ENCODE data around the gene ZNF396.

DNA sequence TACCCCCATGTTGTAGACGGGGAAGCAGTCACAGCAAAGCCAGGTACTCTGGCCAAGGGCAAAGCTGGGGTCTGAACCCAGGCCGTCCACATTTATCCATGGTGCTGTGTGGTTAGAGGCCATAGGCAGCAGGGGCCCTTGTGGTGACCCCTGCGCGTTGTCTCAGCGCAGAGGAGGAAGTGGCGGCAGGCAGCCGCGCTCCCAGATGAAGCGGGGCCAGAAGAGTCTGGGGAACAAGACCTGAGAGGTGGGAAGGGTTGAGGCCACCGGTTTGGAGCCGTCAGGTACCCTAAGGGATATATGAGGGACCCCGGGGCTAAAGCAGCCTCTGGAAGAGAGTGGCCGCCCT lies 770 bp downstream of the ZNF396 start:
- TF ChIP-seq POLR2AphosphoS5 (IDR thresholded peaks at IDR 0.05; ENCODE audit: low read depth) (0 out of 2 replicates have a peak, but pooled peaks have one; percentile 3), EZH2 (IDR thresholded peaks at IDR 0.05; ENCODE audit: low read depth, unreplicated experiment) (no peak), EZH2phosphoT487 (IDR thresholded peaks at IDR 0.05; ENCODE audit: unreplicated experiment) (no peak), CREB1 (CRISPR knock-in tag; IDR thresholded peaks at IDR 0.05; ENCODE audit: low read depth) (no peak)
- TF ChIP-seq, protein P1, sequence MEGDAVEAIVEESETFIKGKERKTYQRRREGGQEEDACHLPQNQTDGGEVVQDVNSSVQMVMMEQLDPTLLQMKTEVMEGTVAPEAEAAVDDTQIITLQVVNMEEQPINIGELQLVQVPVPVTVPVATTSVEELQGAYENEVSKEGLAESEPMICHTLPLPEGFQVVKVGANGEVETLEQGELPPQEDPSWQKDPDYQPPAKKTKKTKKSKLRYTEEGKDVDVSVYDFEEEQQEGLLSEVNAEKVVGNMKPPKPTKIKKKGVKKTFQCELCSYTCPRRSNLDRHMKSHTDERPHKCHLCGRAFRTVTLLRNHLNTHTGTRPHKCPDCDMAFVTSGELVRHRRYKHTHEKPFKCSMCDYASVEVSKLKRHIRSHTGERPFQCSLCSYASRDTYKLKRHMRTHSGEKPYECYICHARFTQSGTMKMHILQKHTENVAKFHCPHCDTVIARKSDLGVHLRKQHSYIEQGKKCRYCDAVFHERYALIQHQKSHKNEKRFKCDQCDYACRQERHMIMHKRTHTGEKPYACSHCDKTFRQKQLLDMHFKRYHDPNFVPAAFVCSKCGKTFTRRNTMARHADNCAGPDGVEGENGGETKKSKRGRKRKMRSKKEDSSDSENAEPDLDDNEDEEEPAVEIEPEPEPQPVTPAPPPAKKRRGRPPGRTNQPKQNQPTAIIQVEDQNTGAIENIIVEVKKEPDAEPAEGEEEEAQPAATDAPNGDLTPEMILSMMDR (conservative IDR thresholded peaks at IDR 0.05; ENCODE audit: low read depth in 2 of 2), result no peak
- TF ChIP-seq, protein P2, sequence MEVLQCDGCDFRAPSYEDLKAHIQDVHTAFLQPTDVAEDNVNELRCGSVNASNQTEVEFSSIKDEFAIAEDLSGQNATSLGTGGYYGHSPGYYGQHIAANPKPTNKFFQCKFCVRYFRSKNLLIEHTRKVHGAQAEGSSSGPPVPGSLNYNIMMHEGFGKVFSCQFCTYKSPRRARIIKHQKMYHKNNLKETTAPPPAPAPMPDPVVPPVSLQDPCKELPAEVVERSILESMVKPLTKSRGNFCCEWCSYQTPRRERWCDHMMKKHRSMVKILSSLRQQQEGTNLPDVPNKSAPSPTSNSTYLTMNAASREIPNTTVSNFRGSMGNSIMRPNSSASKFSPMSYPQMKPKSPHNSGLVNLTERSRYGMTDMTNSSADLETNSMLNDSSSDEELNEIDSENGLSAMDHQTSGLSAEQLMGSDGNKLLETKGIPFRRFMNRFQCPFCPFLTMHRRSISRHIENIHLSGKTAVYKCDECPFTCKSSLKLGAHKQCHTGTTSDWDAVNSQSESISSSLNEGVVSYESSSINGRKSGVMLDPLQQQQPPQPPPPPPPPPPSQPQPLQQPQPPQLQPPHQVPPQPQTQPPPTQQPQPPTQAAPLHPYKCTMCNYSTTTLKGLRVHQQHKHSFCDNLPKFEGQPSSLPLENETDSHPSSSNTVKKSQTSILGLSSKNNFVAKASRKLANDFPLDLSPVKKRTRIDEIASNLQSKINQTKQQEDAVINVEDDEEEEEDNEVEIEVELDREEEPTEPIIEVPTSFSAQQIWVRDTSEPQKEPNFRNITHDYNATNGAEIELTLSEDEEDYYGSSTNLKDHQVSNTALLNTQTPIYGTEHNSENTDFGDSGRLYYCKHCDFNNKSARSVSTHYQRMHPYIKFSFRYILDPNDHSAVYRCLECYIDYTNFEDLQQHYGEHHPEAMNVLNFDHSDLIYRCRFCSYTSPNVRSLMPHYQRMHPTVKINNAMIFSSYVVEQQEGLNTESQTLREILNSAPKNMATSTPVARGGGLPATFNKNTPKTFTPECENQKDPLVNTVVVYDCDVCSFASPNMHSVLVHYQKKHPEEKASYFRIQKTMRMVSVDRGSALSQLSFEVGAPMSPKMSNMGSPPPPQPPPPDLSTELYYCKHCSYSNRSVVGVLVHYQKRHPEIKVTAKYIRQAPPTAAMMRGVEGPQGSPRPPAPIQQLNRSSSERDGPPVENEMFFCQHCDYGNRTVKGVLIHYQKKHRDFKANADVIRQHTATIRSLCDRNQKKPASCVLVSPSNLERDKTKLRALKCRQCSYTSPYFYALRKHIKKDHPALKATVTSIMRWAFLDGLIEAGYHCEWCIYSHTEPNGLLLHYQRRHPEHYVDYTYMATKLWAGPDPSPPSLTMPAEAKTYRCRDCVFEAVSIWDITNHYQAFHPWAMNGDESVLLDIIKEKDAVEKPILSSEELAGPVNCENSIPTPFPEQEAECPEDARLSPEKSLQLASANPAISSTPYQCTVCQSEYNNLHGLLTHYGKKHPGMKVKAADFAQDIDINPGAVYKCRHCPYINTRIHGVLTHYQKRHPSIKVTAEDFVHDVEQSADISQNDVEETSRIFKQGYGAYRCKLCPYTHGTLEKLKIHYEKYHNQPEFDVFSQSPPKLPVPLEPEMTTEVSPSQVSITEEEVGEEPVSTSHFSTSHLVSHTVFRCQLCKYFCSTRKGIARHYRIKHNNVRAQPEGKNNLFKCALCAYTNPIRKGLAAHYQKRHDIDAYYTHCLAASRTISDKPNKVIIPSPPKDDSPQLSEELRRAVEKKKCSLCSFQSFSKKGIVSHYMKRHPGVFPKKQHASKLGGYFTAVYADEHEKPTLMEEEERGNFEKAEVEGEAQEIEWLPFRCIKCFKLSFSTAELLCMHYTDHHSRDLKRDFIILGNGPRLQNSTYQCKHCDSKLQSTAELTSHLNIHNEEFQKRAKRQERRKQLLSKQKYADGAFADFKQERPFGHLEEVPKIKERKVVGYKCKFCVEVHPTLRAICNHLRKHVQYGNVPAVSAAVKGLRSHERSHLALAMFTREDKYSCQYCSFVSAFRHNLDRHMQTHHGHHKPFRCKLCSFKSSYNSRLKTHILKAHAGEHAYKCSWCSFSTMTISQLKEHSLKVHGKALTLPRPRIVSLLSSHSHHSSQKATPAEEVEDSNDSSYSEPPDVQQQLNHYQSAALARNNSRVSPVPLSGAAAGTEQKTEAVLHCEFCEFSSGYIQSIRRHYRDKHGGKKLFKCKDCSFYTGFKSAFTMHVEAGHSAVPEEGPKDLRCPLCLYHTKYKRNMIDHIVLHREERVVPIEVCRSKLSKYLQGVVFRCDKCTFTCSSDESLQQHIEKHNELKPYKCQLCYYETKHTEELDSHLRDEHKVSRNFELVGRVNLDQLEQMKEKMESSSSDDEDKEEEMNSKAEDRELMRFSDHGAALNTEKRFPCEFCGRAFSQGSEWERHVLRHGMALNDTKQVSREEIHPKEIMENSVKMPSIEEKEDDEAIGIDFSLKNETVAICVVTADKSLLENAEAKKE (CRISPR knock-in tag; IDR thresholded peaks at IDR 0.05), result no peak
- TF ChIP-seq, protein P3, sequence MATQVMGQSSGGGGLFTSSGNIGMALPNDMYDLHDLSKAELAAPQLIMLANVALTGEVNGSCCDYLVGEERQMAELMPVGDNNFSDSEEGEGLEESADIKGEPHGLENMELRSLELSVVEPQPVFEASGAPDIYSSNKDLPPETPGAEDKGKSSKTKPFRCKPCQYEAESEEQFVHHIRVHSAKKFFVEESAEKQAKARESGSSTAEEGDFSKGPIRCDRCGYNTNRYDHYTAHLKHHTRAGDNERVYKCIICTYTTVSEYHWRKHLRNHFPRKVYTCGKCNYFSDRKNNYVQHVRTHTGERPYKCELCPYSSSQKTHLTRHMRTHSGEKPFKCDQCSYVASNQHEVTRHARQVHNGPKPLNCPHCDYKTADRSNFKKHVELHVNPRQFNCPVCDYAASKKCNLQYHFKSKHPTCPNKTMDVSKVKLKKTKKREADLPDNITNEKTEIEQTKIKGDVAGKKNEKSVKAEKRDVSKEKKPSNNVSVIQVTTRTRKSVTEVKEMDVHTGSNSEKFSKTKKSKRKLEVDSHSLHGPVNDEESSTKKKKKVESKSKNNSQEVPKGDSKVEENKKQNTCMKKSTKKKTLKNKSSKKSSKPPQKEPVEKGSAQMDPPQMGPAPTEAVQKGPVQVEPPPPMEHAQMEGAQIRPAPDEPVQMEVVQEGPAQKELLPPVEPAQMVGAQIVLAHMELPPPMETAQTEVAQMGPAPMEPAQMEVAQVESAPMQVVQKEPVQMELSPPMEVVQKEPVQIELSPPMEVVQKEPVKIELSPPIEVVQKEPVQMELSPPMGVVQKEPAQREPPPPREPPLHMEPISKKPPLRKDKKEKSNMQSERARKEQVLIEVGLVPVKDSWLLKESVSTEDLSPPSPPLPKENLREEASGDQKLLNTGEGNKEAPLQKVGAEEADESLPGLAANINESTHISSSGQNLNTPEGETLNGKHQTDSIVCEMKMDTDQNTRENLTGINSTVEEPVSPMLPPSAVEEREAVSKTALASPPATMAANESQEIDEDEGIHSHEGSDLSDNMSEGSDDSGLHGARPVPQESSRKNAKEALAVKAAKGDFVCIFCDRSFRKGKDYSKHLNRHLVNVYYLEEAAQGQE (IDR thresholded peaks at IDR 0.05; ENCODE audit: unreplicated experiment), result no peak
- TF ChIP-seq, protein P4, sequence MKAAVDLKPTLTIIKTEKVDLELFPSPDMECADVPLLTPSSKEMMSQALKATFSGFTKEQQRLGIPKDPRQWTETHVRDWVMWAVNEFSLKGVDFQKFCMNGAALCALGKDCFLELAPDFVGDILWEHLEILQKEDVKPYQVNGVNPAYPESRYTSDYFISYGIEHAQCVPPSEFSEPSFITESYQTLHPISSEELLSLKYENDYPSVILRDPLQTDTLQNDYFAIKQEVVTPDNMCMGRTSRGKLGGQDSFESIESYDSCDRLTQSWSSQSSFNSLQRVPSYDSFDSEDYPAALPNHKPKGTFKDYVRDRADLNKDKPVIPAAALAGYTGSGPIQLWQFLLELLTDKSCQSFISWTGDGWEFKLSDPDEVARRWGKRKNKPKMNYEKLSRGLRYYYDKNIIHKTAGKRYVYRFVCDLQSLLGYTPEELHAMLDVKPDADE (IDR thresholded peaks at IDR 0.05), result no peak

All from GM23338 (cell line).